GM23338 (cell line): ENCODE data around the gene CCDC91. TPM values are rescaled to one million over a fixed set of nuclear protein-coding genes. Genes with fewer than 3 reads are reported as not detected.

ENCODE experiments used
- ATAC-seq: fragments of 200-7000 bp; cut with Tn5 transposase; 3 replicates; pipeline ENCODE4 v1.9.1; 2020
- DNase-seq: peaks from one replicate; pipeline ENCODE4 v3.0.0-alpha.2; 2015; ENCODE audit warnings: low spot score
- H2AFZ ChIP-seq: fragments of 200-600 bp; sonication (generic); 2 replicates; pipeline ENCODE4 v1.8.0; 2016; ENCODE audit warnings: antibody characterized with exemption, mild to moderate bottlenecking, moderate library complexity
- H3F3A ChIP-seq: fragments of 200-600 bp; sonication (generic); replicated peaks from 2 replicates; pipeline ENCODE4 v1.8.0; 2017; ENCODE audit warnings: antibody characterized with exemption, mixed run types, low read depth
- H3K27ac ChIP-seq: fragments of 200-600 bp; sonication (generic); 2 replicates; pipeline ENCODE4 v1.6.1; 2016; ENCODE audit warnings: low read depth
- H3K27me3 ChIP-seq: fragments of 200-600 bp; sonication (generic); 2 replicates; pipeline ENCODE4 v1.8.0; 2016; ENCODE audit warnings: mild to moderate bottlenecking, mixed run types, moderate library complexity; ENCODE audit not compliant: insufficient read depth
- H3K36me3 ChIP-seq: fragments of 200-600 bp; sonication (generic); 2 replicates; pipeline ENCODE4 v1.8.0; 2016; ENCODE audit warnings: mild to moderate bottlenecking; ENCODE audit not compliant: insufficient read depth
- H3K4me1 ChIP-seq: fragments of 200-600 bp; sonication (generic); 2 replicates; pipeline ENCODE4 v1.8.0; 2016; ENCODE audit warnings: mild to moderate bottlenecking, moderate library complexity; ENCODE audit not compliant: insufficient read depth
- H3K4me2 ChIP-seq: fragments of 200-600 bp; sonication (generic); 2 replicates; pipeline ENCODE4 v1.7.1; 2017; ENCODE audit warnings: mixed run types
- H3K4me3 ChIP-seq: fragments of 200-600 bp; sonication (generic); 2 replicates; pipeline ENCODE4 v1.6.1; 2016; ENCODE audit warnings: mixed run types
- H3K79me2 ChIP-seq: fragments of 200-600 bp; sonication (generic); replicated peaks from 2 replicates; pipeline ENCODE4 v1.8.0; 2017; ENCODE audit warnings: mild to moderate bottlenecking; ENCODE audit not compliant: insufficient read depth
- H3K9me2 ChIP-seq: fragments of 200-600 bp; sonication (generic); 2 replicates; pipeline ENCODE4 v1.8.0; 2017; ENCODE audit not compliant: insufficient read depth
- H4K20me1 ChIP-seq: fragments of 200-600 bp; sonication (generic); replicated peaks from 2 replicates; pipeline ENCODE4 v1.8.0; 2017; ENCODE audit warnings: mild to moderate bottlenecking; ENCODE audit not compliant: insufficient read depth
- H3K27ac Mint-ChIP-seq: 2 replicates; pipeline ENCODE4 v1.8.0; 2020; ENCODE audit warnings: inconsistent platforms, mild to moderate bottlenecking, moderate library complexity, mixed read lengths
- H3K27me3 Mint-ChIP-seq: 3 replicates; pipeline ENCODE4 v1.8.0; 2022; ENCODE audit warnings: low read depth, mild to moderate bottlenecking, moderate library complexity, mixed read lengths, inconsistent platforms; ENCODE audit not compliant: insufficient read depth, poor library complexity
- H3K36me3 Mint-ChIP-seq: 3 replicates; pipeline ENCODE4 v1.8.0; 2021; ENCODE audit warnings: low read depth, mild to moderate bottlenecking, inconsistent platforms, moderate library complexity, mixed read lengths
- H3K4me1 Mint-ChIP-seq: 3 replicates; pipeline ENCODE4 v1.8.0; 2020; ENCODE audit warnings: mild to moderate bottlenecking, inconsistent platforms, mixed read lengths
- H3K4me3 Mint-ChIP-seq: 3 replicates; pipeline ENCODE4 v1.8.0; 2021; ENCODE audit warnings: moderate library complexity, mild to moderate bottlenecking, inconsistent platforms, mixed read lengths
- H3K9me3 Mint-ChIP-seq: 3 replicates; pipeline ENCODE4 v1.8.0; 2020; ENCODE audit warnings: moderate library complexity, mild to moderate bottlenecking, inconsistent platforms, mixed read lengths
- CREB1 ChIP-seq: fragments of 250-450 bp; sonication (Bioruptor Pico); IDR thresholded peaks from 2 replicates; pipeline ENCODE4 v1.5.0; 2020; ENCODE audit warnings: low read depth, mild to moderate bottlenecking, moderate library complexity
- EZH2 ChIP-seq: fragments of 200-600 bp; sonication (generic); IDR thresholded peaks from one replicate; pipeline ENCODE4 v1.8.0; 2017; ENCODE audit warnings: antibody characterized with exemption, mild to moderate bottlenecking, low read depth; ENCODE audit not compliant: unreplicated experiment
- EZH2phosphoT487 ChIP-seq: fragments of 200-600 bp; sonication (generic); IDR thresholded peaks from one replicate; pipeline ENCODE4 v1.8.1; 2018; ENCODE audit warnings: antibody characterized with exemption; ENCODE audit not compliant: unreplicated experiment
- JUNB ChIP-seq: IDR thresholded peaks from one replicate; pipeline ENCODE4 v1.6.1; 2016; ENCODE audit warnings: antibody characterized with exemption; ENCODE audit not compliant: unreplicated experiment
- NANOG ChIP-seq: IDR thresholded peaks from 2 replicates; pipeline ENCODE4 v1.6.1; 2016; ENCODE audit warnings: antibody characterized with exemption, borderline replicate concordance
- STAT1 ChIP-seq: IDR thresholded peaks from one replicate; pipeline ENCODE4 v1.6.1; 2016; ENCODE audit warnings: antibody characterized with exemption; ENCODE audit not compliant: unreplicated experiment
- ZNF114 ChIP-seq: fragments of 250-450 bp; sonication (Bioruptor Pico); IDR thresholded peaks from 2 replicates; pipeline ENCODE4 v1.5.0; 2020; ENCODE audit warnings: mild to moderate bottlenecking, moderate library complexity
- ZNF331 ChIP-seq: fragments of 250-450 bp; sonication (Bioruptor Pico); IDR thresholded peaks from 2 replicates; pipeline ENCODE4 v1.5.0; 2020; ENCODE audit warnings: low read depth, mild to moderate bottlenecking, moderate library complexity
- polyA plus RNA-seq: library from polyadenylated mRNA; unstranded; fragments of >200 nt; fragmentation: Nextera tagmentation; extraction: Ambion mirVana; gene quantifications from 2 replicates; pipeline ENCODE4 v1.2.1, GENCODE V29; 2016
- total RNA-seq: library from RNA; depleted of rRNA; stranded (reverse); fragments of >200 nt; shearing (Covaris generic); gene quantifications from 2 replicates; pipeline ENCODE4 v1.2.3, GENCODE V29; 2014
- TF ChIP-seq, protein P1 (sequence below): IDR thresholded peaks from 2 replicates; pipeline ENCODE4 v1.6.1; 2016; ENCODE audit warnings: antibody characterized with exemption
- TF ChIP-seq, protein P2 (sequence below): fragments of 250-450 bp; sonication (Bioruptor Pico); IDR thresholded peaks from 2 replicates; pipeline ENCODE4 v1.5.0; 2020; ENCODE audit warnings: mild to moderate bottlenecking, moderate library complexity

The CCDC91 gene
- total and polyA plus RNA-seq, 2 experiments from 2014 or later = 24.7 to 48.7 TPM

DNA sequence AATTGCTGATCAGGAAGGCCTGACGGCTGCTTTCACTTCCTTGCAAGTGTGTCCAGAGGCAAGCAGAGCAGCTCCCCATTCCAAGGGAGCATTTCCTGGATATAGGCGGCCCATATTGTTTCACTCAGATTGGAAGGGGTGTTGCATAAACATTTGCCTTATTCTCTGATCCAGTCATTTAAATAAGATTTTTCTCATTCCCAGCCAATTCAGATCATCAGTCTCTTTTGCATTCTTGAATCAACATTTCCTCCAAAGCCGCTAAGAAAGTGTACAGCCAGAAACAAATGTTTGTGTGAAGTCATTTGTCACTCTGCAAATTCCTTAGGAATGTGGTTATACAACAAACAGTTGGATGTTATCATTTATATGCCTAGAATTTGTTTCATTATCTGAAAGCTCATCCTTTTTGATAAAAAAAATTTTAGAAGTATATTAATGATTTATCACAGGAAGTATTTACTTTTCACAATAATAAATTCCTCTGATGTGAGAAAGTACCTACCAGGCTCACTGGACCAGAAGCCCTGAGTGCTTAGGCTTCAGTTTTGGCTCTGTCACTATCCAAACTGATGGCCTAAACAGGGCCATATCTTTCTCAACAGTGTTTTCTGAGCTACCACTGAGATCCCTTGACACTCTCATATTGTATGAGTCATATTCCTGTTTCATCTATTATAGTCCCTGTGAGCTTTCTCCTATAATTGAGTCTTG lies 379.6 kb downstream of the CCDC91 start (continued):
- TF ChIP-seq ZNF331 (CRISPR knock-in tag) = no peak
- TF ChIP-seq, protein P1, sequence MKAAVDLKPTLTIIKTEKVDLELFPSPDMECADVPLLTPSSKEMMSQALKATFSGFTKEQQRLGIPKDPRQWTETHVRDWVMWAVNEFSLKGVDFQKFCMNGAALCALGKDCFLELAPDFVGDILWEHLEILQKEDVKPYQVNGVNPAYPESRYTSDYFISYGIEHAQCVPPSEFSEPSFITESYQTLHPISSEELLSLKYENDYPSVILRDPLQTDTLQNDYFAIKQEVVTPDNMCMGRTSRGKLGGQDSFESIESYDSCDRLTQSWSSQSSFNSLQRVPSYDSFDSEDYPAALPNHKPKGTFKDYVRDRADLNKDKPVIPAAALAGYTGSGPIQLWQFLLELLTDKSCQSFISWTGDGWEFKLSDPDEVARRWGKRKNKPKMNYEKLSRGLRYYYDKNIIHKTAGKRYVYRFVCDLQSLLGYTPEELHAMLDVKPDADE = no peak
- TF ChIP-seq STAT1 = no peak
- TF ChIP-seq, protein P2, sequence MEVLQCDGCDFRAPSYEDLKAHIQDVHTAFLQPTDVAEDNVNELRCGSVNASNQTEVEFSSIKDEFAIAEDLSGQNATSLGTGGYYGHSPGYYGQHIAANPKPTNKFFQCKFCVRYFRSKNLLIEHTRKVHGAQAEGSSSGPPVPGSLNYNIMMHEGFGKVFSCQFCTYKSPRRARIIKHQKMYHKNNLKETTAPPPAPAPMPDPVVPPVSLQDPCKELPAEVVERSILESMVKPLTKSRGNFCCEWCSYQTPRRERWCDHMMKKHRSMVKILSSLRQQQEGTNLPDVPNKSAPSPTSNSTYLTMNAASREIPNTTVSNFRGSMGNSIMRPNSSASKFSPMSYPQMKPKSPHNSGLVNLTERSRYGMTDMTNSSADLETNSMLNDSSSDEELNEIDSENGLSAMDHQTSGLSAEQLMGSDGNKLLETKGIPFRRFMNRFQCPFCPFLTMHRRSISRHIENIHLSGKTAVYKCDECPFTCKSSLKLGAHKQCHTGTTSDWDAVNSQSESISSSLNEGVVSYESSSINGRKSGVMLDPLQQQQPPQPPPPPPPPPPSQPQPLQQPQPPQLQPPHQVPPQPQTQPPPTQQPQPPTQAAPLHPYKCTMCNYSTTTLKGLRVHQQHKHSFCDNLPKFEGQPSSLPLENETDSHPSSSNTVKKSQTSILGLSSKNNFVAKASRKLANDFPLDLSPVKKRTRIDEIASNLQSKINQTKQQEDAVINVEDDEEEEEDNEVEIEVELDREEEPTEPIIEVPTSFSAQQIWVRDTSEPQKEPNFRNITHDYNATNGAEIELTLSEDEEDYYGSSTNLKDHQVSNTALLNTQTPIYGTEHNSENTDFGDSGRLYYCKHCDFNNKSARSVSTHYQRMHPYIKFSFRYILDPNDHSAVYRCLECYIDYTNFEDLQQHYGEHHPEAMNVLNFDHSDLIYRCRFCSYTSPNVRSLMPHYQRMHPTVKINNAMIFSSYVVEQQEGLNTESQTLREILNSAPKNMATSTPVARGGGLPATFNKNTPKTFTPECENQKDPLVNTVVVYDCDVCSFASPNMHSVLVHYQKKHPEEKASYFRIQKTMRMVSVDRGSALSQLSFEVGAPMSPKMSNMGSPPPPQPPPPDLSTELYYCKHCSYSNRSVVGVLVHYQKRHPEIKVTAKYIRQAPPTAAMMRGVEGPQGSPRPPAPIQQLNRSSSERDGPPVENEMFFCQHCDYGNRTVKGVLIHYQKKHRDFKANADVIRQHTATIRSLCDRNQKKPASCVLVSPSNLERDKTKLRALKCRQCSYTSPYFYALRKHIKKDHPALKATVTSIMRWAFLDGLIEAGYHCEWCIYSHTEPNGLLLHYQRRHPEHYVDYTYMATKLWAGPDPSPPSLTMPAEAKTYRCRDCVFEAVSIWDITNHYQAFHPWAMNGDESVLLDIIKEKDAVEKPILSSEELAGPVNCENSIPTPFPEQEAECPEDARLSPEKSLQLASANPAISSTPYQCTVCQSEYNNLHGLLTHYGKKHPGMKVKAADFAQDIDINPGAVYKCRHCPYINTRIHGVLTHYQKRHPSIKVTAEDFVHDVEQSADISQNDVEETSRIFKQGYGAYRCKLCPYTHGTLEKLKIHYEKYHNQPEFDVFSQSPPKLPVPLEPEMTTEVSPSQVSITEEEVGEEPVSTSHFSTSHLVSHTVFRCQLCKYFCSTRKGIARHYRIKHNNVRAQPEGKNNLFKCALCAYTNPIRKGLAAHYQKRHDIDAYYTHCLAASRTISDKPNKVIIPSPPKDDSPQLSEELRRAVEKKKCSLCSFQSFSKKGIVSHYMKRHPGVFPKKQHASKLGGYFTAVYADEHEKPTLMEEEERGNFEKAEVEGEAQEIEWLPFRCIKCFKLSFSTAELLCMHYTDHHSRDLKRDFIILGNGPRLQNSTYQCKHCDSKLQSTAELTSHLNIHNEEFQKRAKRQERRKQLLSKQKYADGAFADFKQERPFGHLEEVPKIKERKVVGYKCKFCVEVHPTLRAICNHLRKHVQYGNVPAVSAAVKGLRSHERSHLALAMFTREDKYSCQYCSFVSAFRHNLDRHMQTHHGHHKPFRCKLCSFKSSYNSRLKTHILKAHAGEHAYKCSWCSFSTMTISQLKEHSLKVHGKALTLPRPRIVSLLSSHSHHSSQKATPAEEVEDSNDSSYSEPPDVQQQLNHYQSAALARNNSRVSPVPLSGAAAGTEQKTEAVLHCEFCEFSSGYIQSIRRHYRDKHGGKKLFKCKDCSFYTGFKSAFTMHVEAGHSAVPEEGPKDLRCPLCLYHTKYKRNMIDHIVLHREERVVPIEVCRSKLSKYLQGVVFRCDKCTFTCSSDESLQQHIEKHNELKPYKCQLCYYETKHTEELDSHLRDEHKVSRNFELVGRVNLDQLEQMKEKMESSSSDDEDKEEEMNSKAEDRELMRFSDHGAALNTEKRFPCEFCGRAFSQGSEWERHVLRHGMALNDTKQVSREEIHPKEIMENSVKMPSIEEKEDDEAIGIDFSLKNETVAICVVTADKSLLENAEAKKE = no peak
- no peak for TF ChIP-seq CREB1 (CRISPR knock-in tag)
- no peak for TF ChIP-seq NANOG
- TF ChIP-seq EZH2phosphoT487 = no peak

DNA sequence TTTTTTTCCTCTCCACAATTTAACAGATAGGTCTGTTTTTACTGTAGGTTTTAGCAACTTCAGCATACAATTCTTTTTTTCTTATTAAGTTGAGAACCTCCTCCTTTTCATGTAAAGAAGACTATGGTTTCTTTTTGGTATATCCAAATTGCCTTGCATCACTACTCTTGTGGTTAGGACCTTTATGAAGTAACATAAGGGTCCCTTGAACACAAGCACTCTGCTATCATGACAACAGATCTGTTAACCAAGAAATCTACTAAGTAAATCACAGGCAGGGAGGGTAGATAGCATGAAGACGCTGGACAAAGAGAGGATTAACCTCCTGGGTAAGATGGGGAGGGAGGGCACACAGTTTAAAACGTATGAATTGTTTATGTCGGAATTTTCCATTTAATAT lies 380.6 kb downstream of the CCDC91 start:
- H3K4me3 Mint-ChIP-seq = no peak overlapping the region
- no peaks in the 10 kb centered on the region for H3K27me3 ChIP-seq
- TF ChIP-seq NANOG (no peak), JUNB (no peak), EZH2 (no peak), ZNF114 (CRISPR knock-in tag) (no peak)

More for the DNA sequence above, 380.6 kb downstream of the CCDC91 start:
- peaks cover 15% of the 10 kb centered on the region; the same call in 1 of the 2 replicates for H3K9me2 ChIP-seq
- no peak overlapping the region for H3K27ac ChIP-seq
- H3F3A ChIP-seq = no peaks in the 10 kb centered on the region
- H4K20me1 ChIP-seq = no peaks in the 10 kb centered on the region
- H3K4me1 Mint-ChIP-seq = no peaks in the 10 kb centered on the region
- peaks cover 3% of the 10 kb centered on the region; the same call in 2 of the 3 replicates for H3K36me3 Mint-ChIP-seq
- H3K4me3 ChIP-seq = no peak overlapping the region
- H3K4me1 ChIP-seq = no peaks in the 10 kb centered on the region
- no peaks in the 10 kb centered on the region for H3K27me3 Mint-ChIP-seq
- no peaks in the 10 kb centered on the region for H3K36me3 ChIP-seq
- no peak overlapping the region for H2AFZ ChIP-seq
- no peak overlapping the region for H3K4me2 ChIP-seq
- ATAC-seq (no peak), DNase-seq (no peak)
- no peaks in the 10 kb centered on the region for H3K9me3 Mint-ChIP-seq
- H3K27ac Mint-ChIP-seq = no peak overlapping the region
- no peaks in the 10 kb centered on the region for H3K79me2 ChIP-seq
